ENCODE measurements around the gene NSL1. TPM values are rescaled to one million over a fixed set of nuclear protein-coding genes. Genes with fewer than 3 reads are reported as not detected.
"Not testable (repeated sequence)": the region's sequence is repeated elsewhere in the genome, so short reads cannot be mapped to it uniquely, and the experiment has no call there.

Gene NSL1
- total RNA-seq (10 to 100 TPM; 51.8 to 72.4 TPM), polyA plus RNA-seq (ENCODE audit: insufficient read length in 2 of 2) (10 to 100 TPM; 41.4 to 48.3 TPM)
- long read RNA-seq, donor 1, transcript NSL1-202 (6 exons, 2,317 nt) = major isoform, 12 of 14 reads
- long read RNA-seq, donor 1, partial matches to known transcripts = 0 of 14 reads
- long read RNA-seq, donor 1, other reads (novel, unspliced or antisense) = 0 of 14 reads
- long read RNA-seq, donor 2, transcript NSL1-202 (6 exons, 2,317 nt) = major isoform, 7 of 9 reads
- long read RNA-seq, donor 2, partial matches to known transcripts = 0 of 9 reads
- long read RNA-seq, donor 2, other reads (novel, unspliced or antisense) = 0 of 9 reads
- long read RNA-seq, donor 3, transcript NSL1-202 (6 exons, 2,317 nt) = major isoform, 10 of 14 reads
- long read RNA-seq, donor 3, partial matches to known transcripts = 0 of 14 reads
- long read RNA-seq, donor 3, other reads (novel, unspliced or antisense) = 0 of 14 reads
- long read RNA-seq, donor 4, transcript NSL1-202 (6 exons, 2,317 nt) = major isoform, 33 of 37 reads
- long read RNA-seq, donor 4, partial matches to known transcripts = 0 of 37 reads
- long read RNA-seq, donor 4, other reads (novel, unspliced or antisense) = 0 of 37 reads

- Histone ChIP-seq H3K36me3 (ENCODE audit: control insufficient read depth, insufficient read depth, low read length) (peaks cover 3% of the 10 kb centered on the region), H3K27ac (ENCODE audit: low read depth, low read length) (peak within 1 kb of the TSS; percentile 96), H3K4me1 (ENCODE audit: control insufficient read depth, insufficient read depth, low read length) (peaks cover 17% of the 10 kb centered on the region), H3K9me3 (ENCODE audit: control insufficient read depth, insufficient read depth, low read length) (no peaks in the 10 kb centered on the region), H3K27me3 (ENCODE audit: control insufficient read depth, insufficient read depth, low read length) (no peaks in the 10 kb centered on the region), H3K4me3 (ENCODE audit: low read depth, low read length) (peak within 1 kb of the TSS; percentile 84)
- peak; percentile 93 to 99 (median 96) for DNase-seq (ENCODE audit: low read depth in 4 of 6, low spot score in 6 of 6)
- under 1% methylated on average over 46 of the region's 46 CpGs for WGBS (ENCODE audit: insufficient coverage)
Observed at GRCh38 chr1:212791676-212792395, at the start of gene NSL1, which contains the start of gene TATDN3. NSL1 (minus strand) TSS chr1:212791777; CDS start chr1:212791763, 14 bp downstream. TATDN3 (plus strand) TSS chr1:212791894; CDS start chr1:212791922, 28 bp downstream.

GRCh38 chr1:212838145-212838544 is 46.6 kb upstream of the NSL1 start:
- H3K4me1 ChIP-seq (ENCODE audit: control insufficient read depth, insufficient read depth, low read length) = no peaks in the 10 kb centered on the region
- no peaks in the 10 kb centered on the region for H3K27me3 ChIP-seq (ENCODE audit: control insufficient read depth, insufficient read depth, low read length)
- H3K36me3 ChIP-seq (ENCODE audit: control insufficient read depth, insufficient read depth, low read length) = no peaks in the 10 kb centered on the region
- no peak overlapping the region for H3K27ac ChIP-seq (ENCODE audit: low read depth, low read length)
- no peak for DNase-seq (ENCODE audit: low read depth in 4 of 6, low spot score in 6 of 6)
- H3K4me3 ChIP-seq (ENCODE audit: low read depth, low read length) = no peak overlapping the region
- WGBS (ENCODE audit: insufficient coverage) = no CpG with 5 or more reads among the region's 5 CpGs
- H3K9me3 ChIP-seq (ENCODE audit: control insufficient read depth, insufficient read depth, low read length) = no peaks in the 10 kb centered on the region

GRCh38 chr1:212833211-212834207 is 41.9 kb upstream of the NSL1 start:
- not testable (repeated sequence) for H3K9me3 ChIP-seq (ENCODE audit: control insufficient read depth, insufficient read depth, low read length); H3K27ac ChIP-seq (ENCODE audit: low read depth, low read length); H3K4me3 ChIP-seq (ENCODE audit: low read depth, low read length); DNase-seq (ENCODE audit: low read depth in 4 of 6, low spot score in 6 of 6); H3K36me3 ChIP-seq (ENCODE audit: control insufficient read depth, insufficient read depth, low read length); H3K4me1 ChIP-seq (ENCODE audit: control insufficient read depth, insufficient read depth, low read length); H3K27me3 ChIP-seq (ENCODE audit: control insufficient read depth, insufficient read depth, low read length)
- 77% methylated on average over 4 of the region's 8 CpGs for WGBS (ENCODE audit: insufficient coverage)

- H3K36me3 ChIP-seq (ENCODE audit: control insufficient read depth, insufficient read depth, low read length) = no peaks in the 10 kb centered on the region
- H3K27ac ChIP-seq (ENCODE audit: low read depth, low read length) = no peak overlapping the region
- H3K4me3 ChIP-seq (ENCODE audit: low read depth, low read length) = no peak overlapping the region
- no peaks in the 10 kb centered on the region for H3K4me1 ChIP-seq (ENCODE audit: control insufficient read depth, insufficient read depth, low read length)
- no peak for DNase-seq (ENCODE audit: low read depth in 4 of 6, low spot score in 6 of 6)
- H3K9me3 ChIP-seq (ENCODE audit: control insufficient read depth, insufficient read depth, low read length) = no peaks in the 10 kb centered on the region
- 83% methylated on average over 1 of the region's 2 CpGs for WGBS (ENCODE audit: insufficient coverage)
- no peaks in the 10 kb centered on the region for H3K27me3 ChIP-seq (ENCODE audit: control insufficient read depth, insufficient read depth, low read length)
Observed at GRCh38 chr1:212828395-212828794, 36.8 kb upstream of the NSL1 start.

GRCh38 chr1:212827831-212828278 is 36.3 kb upstream of the NSL1 start:
- H3K27me3 ChIP-seq (ENCODE audit: control insufficient read depth, insufficient read depth, low read length) = no peaks in the 10 kb centered on the region
- H3K9me3 ChIP-seq (ENCODE audit: control insufficient read depth, insufficient read depth, low read length) = no peaks in the 10 kb centered on the region
- no peaks in the 10 kb centered on the region for H3K36me3 ChIP-seq (ENCODE audit: control insufficient read depth, insufficient read depth, low read length)
- no peaks in the 10 kb centered on the region for H3K4me1 ChIP-seq (ENCODE audit: control insufficient read depth, insufficient read depth, low read length)
- no peak overlapping the region for H3K4me3 ChIP-seq (ENCODE audit: low read depth, low read length)
- no peak for DNase-seq (ENCODE audit: low read depth in 4 of 6, low spot score in 6 of 6)
- 81% methylated on average over 2 of the region's 5 CpGs for WGBS (ENCODE audit: insufficient coverage)
- H3K27ac ChIP-seq (ENCODE audit: low read depth, low read length) = no peak overlapping the region

GRCh38 chr1:212827171-212827776 is 35.7 kb upstream of the NSL1 start:
- Histone ChIP-seq H3K4me1 (ENCODE audit: control insufficient read depth, insufficient read depth, low read length) (no peaks in the 10 kb centered on the region), H3K27me3 (ENCODE audit: control insufficient read depth, insufficient read depth, low read length) (no peaks in the 10 kb centered on the region), H3K4me3 (ENCODE audit: low read depth, low read length) (no peak overlapping the region), H3K27ac (ENCODE audit: low read depth, low read length) (no peak overlapping the region), H3K9me3 (ENCODE audit: control insufficient read depth, insufficient read depth, low read length) (no peaks in the 10 kb centered on the region), H3K36me3 (ENCODE audit: control insufficient read depth, insufficient read depth, low read length) (no peaks in the 10 kb centered on the region)
- WGBS (ENCODE audit: insufficient coverage) = 100% methylated on average over 2 of the region's 4 CpGs
- DNase-seq (ENCODE audit: low read depth in 4 of 6, low spot score in 6 of 6) = no peak

GRCh38 chr1:212825798-212826452 is 34.3 kb upstream of the NSL1 start:
- Histone ChIP-seq H3K4me1 (ENCODE audit: control insufficient read depth, insufficient read depth, low read length) (no peaks in the 10 kb centered on the region), H3K27me3 (ENCODE audit: control insufficient read depth, insufficient read depth, low read length) (no peaks in the 10 kb centered on the region), H3K36me3 (ENCODE audit: control insufficient read depth, insufficient read depth, low read length) (no peaks in the 10 kb centered on the region), H3K27ac (ENCODE audit: low read depth, low read length) (no peak overlapping the region), H3K4me3 (ENCODE audit: low read depth, low read length) (no peak overlapping the region), H3K9me3 (ENCODE audit: control insufficient read depth, insufficient read depth, low read length) (no peaks in the 10 kb centered on the region)
- DNase-seq (ENCODE audit: low read depth in 4 of 6, low spot score in 6 of 6) = no peak
- 93% methylated on average over 6 of the region's 6 CpGs for WGBS (ENCODE audit: insufficient coverage)

- H3K36me3 ChIP-seq (ENCODE audit: control insufficient read depth, insufficient read depth, low read length) = no peaks in the 10 kb centered on the region
- no peak overlapping the region for H3K4me3 ChIP-seq (ENCODE audit: low read depth, low read length)
- H3K27me3 ChIP-seq (ENCODE audit: control insufficient read depth, insufficient read depth, low read length) = no peaks in the 10 kb centered on the region
- no peaks in the 10 kb centered on the region for H3K4me1 ChIP-seq (ENCODE audit: control insufficient read depth, insufficient read depth, low read length)
- 99% methylated on average over 13 of the region's 16 CpGs for WGBS (ENCODE audit: insufficient coverage)
- H3K9me3 ChIP-seq (ENCODE audit: control insufficient read depth, insufficient read depth, low read length) = no peaks in the 10 kb centered on the region
- no peak for DNase-seq (ENCODE audit: low read depth in 4 of 6, low spot score in 6 of 6)
- H3K27ac ChIP-seq (ENCODE audit: low read depth, low read length) = no peak overlapping the region
Observed at GRCh38 chr1:212824201-212824600, 32.6 kb upstream of the NSL1 start.

Data from spinal cord (tissue), 10 donors.